K562 (cell line): ENCODE results near the gene MGST2. TPM values are rescaled to one million over a fixed set of nuclear protein-coding genes. Genes with fewer than 3 reads are reported as not detected.

ENCODE experiments used
- ATAC-seq: fragments of 200-7000 bp; cut with Tn5 transposase; 3 replicates; pipeline ENCODE4 v1.9.1; 2020; ENCODE audit warnings: moderate library complexity
- BruUV-seq: library from RNA; stranded (reverse); fragments of 400-500 nt; replicated peaks from 2 replicates; lab custom pipeline; 2021; lab: Mats Ljungman, UMichigan
- CTCF ChIA-PET: fragments of 300-600 bp; formaldehyde crosslinking; extraction: SDS; loops from one replicate; lab custom pipeline; 2021; ENCODE audit warnings: low intra/inter-chr PET ratio; lab: Yijun Ruan, JAX
- POLR2A ChIA-PET: fragments of 300-600, 350-650 bp; sonication (Branson Sonifier 250); formaldehyde crosslinking; extraction: SDS; loops from one replicate; lab custom pipeline; 2021; ENCODE audit warnings: antibody characterized with exemption, inconsistent platforms; lab: Yijun Ruan, JAX
- DNase-seq, 4 experiments: peaks; one replicate each; pipeline versions ENCODE4 v3.0.0 to v3.0.0-alpha.2; 2011 to 2018; ENCODE audit warnings: low spot score in 3 of 4, mixed read lengths in 3 of 4; ENCODE audit errors: extremely low read depth in 1 of 4
- FAIRE-seq: peaks from 2 replicates; lab custom pipeline; 2011; peaks lifted over from hg19 to GRCh38; lab: Jason Lieb, UNC
- H2AFZ ChIP-seq: 2 replicates; pipeline ENCODE4 v1.6.0; 2011; ENCODE audit warnings: low read depth, low read length, control low read depth, inconsistent platforms
- H3K27ac ChIP-seq: fragments of 200-600 bp; 3 replicates; pipeline ENCODE4 v1.8.0; 2011; ENCODE audit warnings: low read depth, mild to moderate bottlenecking, control low read depth, inconsistent platforms, low read length, moderate library complexity, mixed read lengths; ENCODE audit errors: extremely low read depth
- H3K27me3 ChIP-seq, 2 experiments: fragments of 300-600 bp in 1 of 2; 2 replicates in 1 of 2; 3 replicates in 1 of 2; pipeline versions ENCODE4 v1.6.0 to v1.8.0; 2011; ENCODE audit warnings: inconsistent platforms in 2 of 2, low read length in 2 of 2, mild to moderate bottlenecking in 1 of 2, mixed read lengths in 1 of 2, moderate library complexity in 1 of 2; ENCODE audit not compliant: control insufficient read depth in 2 of 2, insufficient read depth in 2 of 2
- H3K36me3 ChIP-seq: fragments of 300-600 bp; 3 replicates; pipeline ENCODE4 v1.8.0; 2011; ENCODE audit warnings: mild to moderate bottlenecking, low read length, inconsistent platforms; ENCODE audit not compliant: control insufficient read depth, insufficient read depth
- H3K4me1 ChIP-seq, 2 experiments: fragments of 200-600 bp in 1 of 2; replicated peaks in 1 of 2; 2 replicates in 1 of 2; 3 replicates in 1 of 2; pipeline versions ENCODE4 v1.5.1 to v1.8.0; 2011; ENCODE audit warnings: inconsistent platforms in 2 of 2, low read length in 2 of 2, mild to moderate bottlenecking in 1 of 2, mixed read lengths in 1 of 2, moderate library complexity in 1 of 2; ENCODE audit not compliant: control insufficient read depth in 2 of 2, insufficient read depth in 2 of 2
- H3K4me2 ChIP-seq: 2 replicates; pipeline ENCODE4 v1.6.1; 2011; ENCODE audit warnings: low read length, control low read depth, inconsistent platforms, mixed read lengths; ENCODE audit not compliant: insufficient read depth
- H3K4me3 ChIP-seq: fragments of 200-600 bp; sonication (generic), shearing (Covaris generic); 2 replicates; pipeline ENCODE4 v1.5.1; 2016; ENCODE audit warnings: control low read depth, inconsistent platforms
- H3K79me2 ChIP-seq: fragments of 200-600 bp; 3 replicates; pipeline ENCODE4 v1.8.0; 2011; ENCODE audit warnings: low read length, inconsistent platforms; ENCODE audit not compliant: control insufficient read depth, insufficient read depth
- H3K9ac ChIP-seq, 2 experiments: 2 replicates each; pipeline versions ENCODE4 v1.6.0 to v1.6.1; 2011; ENCODE audit warnings: low read depth in 2 of 2, low read length in 2 of 2, control low read depth in 1 of 2, inconsistent platforms in 1 of 2, mild to moderate bottlenecking in 1 of 2, mixed read lengths in 1 of 2; ENCODE audit not compliant: insufficient read depth in 1 of 2
- H3K9me1 ChIP-seq: one replicate; pipeline ENCODE4 v1.6.0; 2011; ENCODE audit warnings: inconsistent platforms, mild to moderate bottlenecking, low read length, moderate library complexity; ENCODE audit not compliant: control insufficient read depth, insufficient read depth
- H3K9me3 ChIP-seq: replicated peaks from 2 replicates; pipeline ENCODE4 v1.5.1; 2011; ENCODE audit warnings: low read depth, low read length, inconsistent platforms; ENCODE audit not compliant: control insufficient read depth, insufficient read depth
- H4K20me1 ChIP-seq: replicated peaks from 2 replicates; pipeline ENCODE4 v1.6.1; 2011; ENCODE audit warnings: low read length, inconsistent platforms, mixed read lengths; ENCODE audit not compliant: control insufficient read depth, insufficient read depth
- CBX3 ChIP-seq, 2 experiments: IDR thresholded peaks; 1 replicate in 1 of 2; 2 replicates in 1 of 2; pipeline ENCODE4 v1.6.1; 2012; ENCODE audit warnings: inconsistent platforms in 2 of 2, low read length in 2 of 2, borderline replicate concordance in 1 of 2, control low read depth in 1 of 2
- HNRNPH1 ChIP-seq: fragments of 200-400 bp; formaldehyde crosslinking; optimal IDR thresholded peaks from 2 replicates; pipeline ENCODE3; 2017; ENCODE audit warnings: low read depth, mild to moderate bottlenecking, low read length, moderate library complexity
- PTRF ChIP-seq: fragments of 450-650 bp; IDR thresholded peaks from 2 replicates; pipeline ENCODE4 v1.6.1; 2016; ENCODE audit warnings: mild to moderate bottlenecking, missing genetic modification characterization, missing compliant biosample characterization
- SAFB2 ChIP-seq: fragments of 200-400 bp; formaldehyde crosslinking; IDR thresholded peaks from 2 replicates; pipeline ENCODE4 v1.6.1; 2018; ENCODE audit warnings: borderline replicate concordance, low read length, low read depth, moderate library complexity; ENCODE audit not compliant: severe bottlenecking
- TEAD2 ChIP-seq: fragments of 450-650 bp; IDR thresholded peaks from 2 replicates; pipeline ENCODE4 v1.6.1; 2016; ENCODE audit warnings: missing genetic modification characterization, control low read depth, missing compliant biosample characterization
- WGBS: fragments of 100-300 bp; shearing (Covaris generic); methylation state at CpG from one replicate; pipeline ENCODE4 v1.1.6; 2016; ENCODE audit warnings: low coverage, mixed read lengths; ENCODE audit not compliant: insufficient coverage; ENCODE audit errors: missing lambda C conversion rate; 5-methylcytosine and 5-hydroxymethylcytosine counted together
- in situ Hi-C: fragments of 300-500 bp; cut with MboI; formaldehyde crosslinking; loops from 4 replicates; pipeline ENCODE4 v1.15.0; 2018; ENCODE audit warnings: inconsistent platforms, mixed read lengths
- intact Hi-C: fragments of 100-400 bp; cut with micrococcal nuclease; formaldehyde crosslinking; loops from 2 replicates; pipeline ENCODE4 v1.14.2; 2022
- polyA plus RNA-seq, 8 experiments: library from polyadenylated mRNA; depleted of rRNA in 4 of 8; stranded (reverse) in 5 of 8; unstranded in 3 of 8; fragments of >200 nt; fragmentation: Nextera tagmentation in 2 of 8; fragmentation: Illumina TruSeq in 1 of 8; extraction: Ambion mirVana in 2 of 8; extraction: Trizol in 1 of 8; gene quantifications; 2 replicates each; pipeline versions ENCODE4 v1.2.1 to v1.2.3, GENCODE V29; 2011 to 2014; ENCODE audit warnings: inconsistent platforms in 1 of 8, missing spikeins in 1 of 8
- total RNA-seq, 7 experiments: library from RNA; depleted of rRNA in 6 of 7; stranded (reverse); fragments of >200 nt in 6 of 7; fragmentation: Illumina TruSeq in 2 of 7; extraction: Trizol in 2 of 7; gene quantifications; 2 replicates each; pipeline versions ENCODE4 v1.2.1 to v1.2.3, GENCODE V29; 2011 to 2021; ENCODE audit warnings: low replicate concordance in 1 of 7
- TF ChIP-seq, protein P1 (sequence below): fragments of 150-350 bp; conservative IDR thresholded peaks from 2 replicates; pipeline ENCODE4 v1.6.1; 2014; ENCODE audit warnings: low read length
- TF ChIP-seq, protein P2 (sequence below), 2 experiments: fragments of 450-650 bp in 1 of 2; IDR thresholded peaks; 2 replicates each; pipeline ENCODE4 v1.6.1; 2011 to 2017; ENCODE audit warnings: low read depth in 2 of 2, antibody characterized with exemption in 1 of 2, borderline replicate concordance in 1 of 2, low read length in 1 of 2, mild to moderate bottlenecking in 1 of 2, mixed read lengths in 1 of 2; ENCODE audit not compliant: control insufficient read depth in 1 of 2
- TF ChIP-seq, protein P3 (sequence below): IDR thresholded peaks from 2 replicates; pipeline ENCODE4 v1.6.1; 2011; ENCODE audit not compliant: insufficient read length; ENCODE audit errors: extremely low read depth
- TF ChIP-seq, protein P4 (sequence below): fragments of 250-450 bp; sonication (Bioruptor Pico); IDR thresholded peaks from 2 replicates; pipeline ENCODE4 v1.5.0; 2020; ENCODE audit warnings: mild to moderate bottlenecking

The MGST2 gene
- total and polyA plus RNA-seq, 9 of the 15 experiments (the other 6 are each of a cell fraction or from before 2014, with no cell fraction given), result 38.7 to 115 (median 84.6) TPM

DNA sequence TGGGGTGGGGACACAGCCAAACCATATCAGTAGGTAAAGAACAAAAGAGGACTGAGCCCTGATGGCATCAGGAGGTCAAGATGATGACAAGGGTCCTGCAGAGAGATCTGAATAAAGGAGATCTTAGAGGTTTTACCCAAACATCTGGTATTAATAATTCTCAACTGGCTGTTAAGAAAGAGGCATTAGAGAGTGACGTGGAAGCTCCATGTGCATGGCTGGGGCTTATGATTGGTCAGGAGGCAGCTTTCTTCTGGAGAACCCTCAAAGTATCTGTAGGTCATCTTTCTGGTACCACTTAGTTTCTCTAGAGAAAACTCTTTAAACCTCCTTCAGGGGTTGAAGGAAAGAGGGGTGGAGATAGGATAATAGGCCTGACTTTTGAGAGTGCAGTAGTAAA is 18.7 kb downstream of the MGST2 start:
- Histone ChIP-seq H3K9me3 (peaks cover 14% of the 10 kb centered on the region), H3K9me1 (no peaks in the 10 kb centered on the region), H3K79me2 (peaks cover 12% of the 10 kb centered on the region), H3K27me3 (no peaks in the 10 kb centered on the region), H3K27ac (peak overlapping the region; percentile 6; the same call in 1 of the 3 replicates), H3K4me3 (no peak overlapping the region), H3K9ac (no peak overlapping the region), H3K4me2 (no peak overlapping the region), H3K36me3 (peaks cover 37% of the 10 kb centered on the region; the same call in 2 of the 3 replicates), H2AFZ (no peak overlapping the region), H3K4me1 (peaks cover 4 to 43% of the 10 kb centered on the region in 2 experiments; a peak in 4 of 5 replicates), H4K20me1 (no peaks in the 10 kb centered on the region)
- intact Hi-C loops (no loop called here), in situ Hi-C loops (no loop called here)
- ChIA-PET CTCF (no interaction called here), POLR2A (interaction anchor here (0.9 to 1.8 kb wide), 3 partner anchors 10 to 19 kb away, joined by 3 to 4 read pairs (median 4); partner anchors contain the start of gene MGST2)
- FAIRE-seq (no peak), ATAC-seq (no peak), DNase-seq (no peak)
- WGBS, result 100% methylated on average over 1 of the region's 1 CpG
- BruUV-seq, result no TSS peak
- TF ChIP-seq, protein P1, sequence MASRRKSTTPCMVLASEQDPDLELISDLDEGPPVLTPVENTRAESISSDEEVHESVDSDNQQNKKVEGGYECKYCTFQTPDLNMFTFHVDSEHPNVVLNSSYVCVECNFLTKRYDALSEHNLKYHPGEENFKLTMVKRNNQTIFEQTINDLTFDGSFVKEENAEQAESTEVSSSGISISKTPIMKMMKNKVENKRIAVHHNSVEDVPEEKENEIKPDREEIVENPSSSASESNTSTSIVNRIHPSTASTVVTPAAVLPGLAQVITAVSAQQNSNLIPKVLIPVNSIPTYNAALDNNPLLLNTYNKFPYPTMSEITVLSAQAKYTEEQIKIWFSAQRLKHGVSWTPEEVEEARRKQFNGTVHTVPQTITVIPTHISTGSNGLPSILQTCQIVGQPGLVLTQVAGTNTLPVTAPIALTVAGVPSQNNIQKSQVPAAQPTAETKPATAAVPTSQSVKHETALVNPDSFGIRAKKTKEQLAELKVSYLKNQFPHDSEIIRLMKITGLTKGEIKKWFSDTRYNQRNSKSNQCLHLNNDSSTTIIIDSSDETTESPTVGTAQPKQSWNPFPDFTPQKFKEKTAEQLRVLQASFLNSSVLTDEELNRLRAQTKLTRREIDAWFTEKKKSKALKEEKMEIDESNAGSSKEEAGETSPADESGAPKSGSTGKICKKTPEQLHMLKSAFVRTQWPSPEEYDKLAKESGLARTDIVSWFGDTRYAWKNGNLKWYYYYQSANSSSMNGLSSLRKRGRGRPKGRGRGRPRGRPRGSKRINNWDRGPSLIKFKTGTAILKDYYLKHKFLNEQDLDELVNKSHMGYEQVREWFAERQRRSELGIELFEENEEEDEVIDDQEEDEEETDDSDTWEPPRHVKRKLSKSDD, result no peak
- TF ChIP-seq PTRF (tag) (no peak), CBX3 (IDR thresholded peaks at IDR 0.05; ENCODE audit: borderline replicate concordance in 1 of 2, low read length in 2 of 2) (no peak), SAFB2 (no peak), HNRNPH1 (no peak), TEAD2 (no peak)
- TF ChIP-seq, protein P2, sequence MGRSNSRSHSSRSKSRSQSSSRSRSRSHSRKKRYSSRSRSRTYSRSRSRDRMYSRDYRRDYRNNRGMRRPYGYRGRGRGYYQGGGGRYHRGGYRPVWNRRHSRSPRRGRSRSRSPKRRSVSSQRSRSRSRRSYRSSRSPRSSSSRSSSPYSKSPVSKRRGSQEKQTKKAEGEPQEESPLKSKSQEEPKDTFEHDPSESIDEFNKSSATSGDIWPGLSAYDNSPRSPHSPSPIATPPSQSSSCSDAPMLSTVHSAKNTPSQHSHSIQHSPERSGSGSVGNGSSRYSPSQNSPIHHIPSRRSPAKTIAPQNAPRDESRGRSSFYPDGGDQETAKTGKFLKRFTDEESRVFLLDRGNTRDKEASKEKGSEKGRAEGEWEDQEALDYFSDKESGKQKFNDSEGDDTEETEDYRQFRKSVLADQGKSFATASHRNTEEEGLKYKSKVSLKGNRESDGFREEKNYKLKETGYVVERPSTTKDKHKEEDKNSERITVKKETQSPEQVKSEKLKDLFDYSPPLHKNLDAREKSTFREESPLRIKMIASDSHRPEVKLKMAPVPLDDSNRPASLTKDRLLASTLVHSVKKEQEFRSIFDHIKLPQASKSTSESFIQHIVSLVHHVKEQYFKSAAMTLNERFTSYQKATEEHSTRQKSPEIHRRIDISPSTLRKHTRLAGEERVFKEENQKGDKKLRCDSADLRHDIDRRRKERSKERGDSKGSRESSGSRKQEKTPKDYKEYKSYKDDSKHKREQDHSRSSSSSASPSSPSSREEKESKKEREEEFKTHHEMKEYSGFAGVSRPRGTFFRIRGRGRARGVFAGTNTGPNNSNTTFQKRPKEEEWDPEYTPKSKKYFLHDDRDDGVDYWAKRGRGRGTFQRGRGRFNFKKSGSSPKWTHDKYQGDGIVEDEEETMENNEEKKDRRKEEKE (IDR thresholded peaks at IDR 0.05; ENCODE audit: borderline replicate concordance in 1 of 2, control insufficient read depth in 1 of 2, low read depth in 2 of 2, low read length in 1 of 2), result no peak
- TF ChIP-seq, protein P3, sequence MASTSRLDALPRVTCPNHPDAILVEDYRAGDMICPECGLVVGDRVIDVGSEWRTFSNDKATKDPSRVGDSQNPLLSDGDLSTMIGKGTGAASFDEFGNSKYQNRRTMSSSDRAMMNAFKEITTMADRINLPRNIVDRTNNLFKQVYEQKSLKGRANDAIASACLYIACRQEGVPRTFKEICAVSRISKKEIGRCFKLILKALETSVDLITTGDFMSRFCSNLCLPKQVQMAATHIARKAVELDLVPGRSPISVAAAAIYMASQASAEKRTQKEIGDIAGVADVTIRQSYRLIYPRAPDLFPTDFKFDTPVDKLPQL, result no peak
- TF ChIP-seq, protein P4, sequence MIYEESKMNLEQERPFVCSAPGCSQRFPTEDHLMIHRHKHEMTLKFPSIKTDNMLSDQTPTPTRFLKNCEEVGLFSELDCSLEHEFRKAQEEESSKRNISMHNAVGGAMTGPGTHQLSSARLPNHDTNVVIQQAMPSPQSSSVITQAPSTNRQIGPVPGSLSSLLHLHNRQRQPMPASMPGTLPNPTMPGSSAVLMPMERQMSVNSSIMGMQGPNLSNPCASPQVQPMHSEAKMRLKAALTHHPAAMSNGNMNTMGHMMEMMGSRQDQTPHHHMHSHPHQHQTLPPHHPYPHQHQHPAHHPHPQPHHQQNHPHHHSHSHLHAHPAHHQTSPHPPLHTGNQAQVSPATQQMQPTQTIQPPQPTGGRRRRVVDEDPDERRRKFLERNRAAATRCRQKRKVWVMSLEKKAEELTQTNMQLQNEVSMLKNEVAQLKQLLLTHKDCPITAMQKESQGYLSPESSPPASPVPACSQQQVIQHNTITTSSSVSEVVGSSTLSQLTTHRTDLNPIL (CRISPR knock-in tag), result no peak
